Fibroblast of the conjunctiva (primary cell): ENCODE data around the gene AIFM3.
"Not testable (repeated sequence)": the region's sequence is repeated elsewhere in the genome, so short reads cannot be mapped to it uniquely, and the experiment has no call there.

Experiments used
- DNase-seq: peaks from one replicate; pipeline ENCODE4 v3.0.0-alpha.2; 2010; ENCODE audit warnings: low read depth

AIFM3 gene

GRCh38 chr22:20942203-20942902 lies 24.7 kb upstream of the AIFM3 start:
- DNase-seq, result not testable (repeated sequence)

- DNase-seq, result no peak
Measured at GRCh38 chr22:20943104-20943933, 23.7 kb upstream of the AIFM3 start.

- no peak for DNase-seq
Measured at GRCh38 chr22:20944042-20944441, 23.0 kb upstream of the AIFM3 start.

GRCh38 chr22:20945578-20945934 lies 21.5 kb upstream of the AIFM3 start:
- no peak for DNase-seq

- DNase-seq, result no peak
Measured at GRCh38 chr22:20946080-20946986, 20.7 kb upstream of the AIFM3 start.

- DNase-seq, result no peak
Measured at GRCh38 chr22:20946991-20947390, 20.1 kb upstream of the AIFM3 start.

GRCh38 chr22:20948450-20948849 lies 18.6 kb upstream of the AIFM3 start:
- DNase-seq, result no peak

GRCh38 chr22:20948989-20949388 lies 18.1 kb upstream of the AIFM3 start:
- no peak for DNase-seq

GRCh38 chr22:20949698-20950183 lies 17.3 kb upstream of the AIFM3 start:
- DNase-seq, result no peak

- no peak for DNase-seq
Measured at GRCh38 chr22:20951151-20951931, 15.7 kb upstream of the AIFM3 start.

GRCh38 chr22:20951932-20952380 lies 15.1 kb upstream of the AIFM3 start:
- no peak for DNase-seq

- no peak for DNase-seq
Measured at GRCh38 chr22:20952544-20953341, 14.3 kb upstream of the AIFM3 start.

- DNase-seq, result no peak
Measured at GRCh38 chr22:20953342-20953608, 13.8 kb upstream of the AIFM3 start.

- DNase-seq, result peak; percentile 29
Measured at GRCh38 chr22:20953668-20954500, 13.2 kb upstream of the AIFM3 start.

- DNase-seq, result no peak
Measured at GRCh38 chr22:20955548-20955947, 11.5 kb upstream of the AIFM3 start.

- no peak for DNase-seq
Measured at GRCh38 chr22:20956258-20957101, 10.6 kb upstream of the AIFM3 start.

GRCh38 chr22:20957102-20957682 lies 9.9 kb upstream of the AIFM3 start:
- no peak for DNase-seq

- DNase-seq, result no peak
Measured at GRCh38 chr22:20957683-20958431, 9.2 kb upstream of the AIFM3 start.
